Dedifferentiated amniotic fluid mesenchymal stem cell (primary cell): ENCODE data around the gene KLHL3.

ENCODE experiments used
- DNase-seq: peaks from one replicate; pipeline ENCODE4 v3.0.0-alpha.2; 2016; ENCODE audit errors: extremely low spot score

Gene KLHL3

GRCh38 chr5:137743031-137743640 lies 7.2 kb upstream of the KLHL3 start:
- DNase-seq: peak; percentile 87

- DNase-seq: no peak
Observed at GRCh38 chr5:137741718-137742117, 5.8 kb upstream of the KLHL3 start.

- DNase-seq: no peak
Observed at GRCh38 chr5:137739737-137740136, 3.8 kb upstream of the KLHL3 start.

GRCh38 chr5:137738947-137739346 lies 3.1 kb upstream of the KLHL3 start:
- DNase-seq: no peak

GRCh38 chr5:137737349-137738131 lies 1.7 kb upstream of the KLHL3 start:
- DNase-seq: no peak

GRCh38 chr5:137736496-137736895 lies 607 bp upstream of the KLHL3 start:
- DNase-seq: no peak

- DNase-seq: no peak
Observed at GRCh38 chr5:137734962-137735554, 831 bp downstream of the KLHL3 start.

- DNase-seq: no peak
Observed at GRCh38 chr5:137734331-137734730, 1.6 kb downstream of the KLHL3 start.

GRCh38 chr5:137733922-137734321 lies 2.0 kb downstream of the KLHL3 start:
- no peak for DNase-seq

GRCh38 chr5:137733006-137733405 lies 2.9 kb downstream of the KLHL3 start:
- DNase-seq: no peak

GRCh38 chr5:137731176-137731575 lies 4.7 kb downstream of the KLHL3 start:
- no peak for DNase-seq

GRCh38 chr5:137730336-137730735 lies 5.6 kb downstream of the KLHL3 start:
- DNase-seq: no peak

GRCh38 chr5:137728048-137728447 lies 7.8 kb downstream of the KLHL3 start:
- DNase-seq: no peak

GRCh38 chr5:137727623-137728022 lies 8.3 kb downstream of the KLHL3 start:
- no peak for DNase-seq

- DNase-seq: no peak
Observed at GRCh38 chr5:137724251-137724650, 11.6 kb downstream of the KLHL3 start.

- no peak for DNase-seq
Observed at GRCh38 chr5:137718611-137719010, 17.3 kb downstream of the KLHL3 start.

- no peak for DNase-seq
Observed at GRCh38 chr5:137716337-137716736, 19.6 kb downstream of the KLHL3 start.

- no peak for DNase-seq
Observed at GRCh38 chr5:137715456-137715855, 20.4 kb downstream of the KLHL3 start.

GRCh38 chr5:137714946-137715345 lies 20.9 kb downstream of the KLHL3 start:
- no peak for DNase-seq

- no peak for DNase-seq
Observed at GRCh38 chr5:137714494-137714893, 21.4 kb downstream of the KLHL3 start.

- no peak for DNase-seq
Observed at GRCh38 chr5:137712139-137712667, 23.7 kb downstream of the KLHL3 start.

GRCh38 chr5:137710086-137710485 lies 25.8 kb downstream of the KLHL3 start:
- DNase-seq: no peak
